ENCODE results near the gene MCM3AP.
"Not testable (repeated sequence)": the region's sequence is repeated elsewhere in the genome, so short reads cannot be mapped to it uniquely, and the experiment has no call there.

The MCM3AP gene

DNA sequence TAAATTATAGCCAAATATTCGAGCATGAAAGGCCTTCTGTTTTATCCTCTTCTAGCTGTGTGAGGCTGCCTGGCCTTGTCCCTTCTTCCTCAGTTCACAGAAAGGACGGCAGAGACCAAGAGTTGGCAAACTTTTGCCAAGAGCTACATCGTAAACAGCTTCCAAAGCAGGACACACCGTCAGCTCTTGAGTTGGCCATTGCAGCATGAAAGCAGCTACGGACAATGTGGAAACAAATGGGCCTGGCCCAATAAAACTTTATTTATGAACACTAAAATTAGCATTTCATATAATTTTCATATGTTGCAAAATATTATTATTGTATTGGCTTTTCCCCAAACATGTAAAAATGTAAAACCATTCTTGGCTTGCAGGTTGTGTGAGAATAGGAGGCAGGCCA, 27.5 kb upstream of the MCM3AP start:
- DNase-seq (ENCODE audit: extremely low read depth in 1 of 2, low read depth in 1 of 2): no peak

GRCh38 chr21:46311568-46311967, 26.2 kb upstream of the MCM3AP start:
- DNase-seq (ENCODE audit: extremely low read depth in 1 of 2, low read depth in 1 of 2): no peak

GRCh38 chr21:46310260-46310659, 24.8 kb upstream of the MCM3AP start:
- not testable (repeated sequence) for DNase-seq (ENCODE audit: extremely low read depth in 1 of 2, low read depth in 1 of 2)

GRCh38 chr21:46308431-46308830, 23.0 kb upstream of the MCM3AP start:
- DNase-seq (ENCODE audit: extremely low read depth in 1 of 2, low read depth in 1 of 2): no peak

GRCh38 chr21:46307625-46308024, 22.2 kb upstream of the MCM3AP start:
- DNase-seq (ENCODE audit: extremely low read depth in 1 of 2, low read depth in 1 of 2): no peak

GRCh38 chr21:46304955-46305354, 19.5 kb upstream of the MCM3AP start:
- no peak for DNase-seq (ENCODE audit: extremely low read depth in 1 of 2, low read depth in 1 of 2)

DNA sequence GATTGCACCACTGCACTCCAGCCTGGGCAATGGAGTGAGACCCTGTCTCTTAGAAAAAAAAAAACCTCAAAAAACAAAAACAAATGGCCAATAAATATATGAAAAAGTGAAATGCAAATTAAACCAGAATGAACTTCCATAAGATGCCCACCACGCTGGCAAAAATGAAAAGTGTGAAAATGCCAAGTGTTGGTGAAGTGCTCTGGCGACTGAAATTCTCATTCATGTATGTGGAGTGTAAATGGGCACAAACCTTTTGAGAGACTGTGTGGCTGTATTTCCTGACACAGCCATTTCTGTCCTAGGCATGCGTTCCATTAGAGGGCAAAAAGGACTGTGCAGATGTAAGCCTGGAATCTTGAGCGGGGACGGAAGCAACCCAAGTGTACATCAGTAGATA, 19.0 kb upstream of the MCM3AP start:
- DNase-seq (ENCODE audit: extremely low read depth in 1 of 2, low read depth in 1 of 2): no peak

DNA sequence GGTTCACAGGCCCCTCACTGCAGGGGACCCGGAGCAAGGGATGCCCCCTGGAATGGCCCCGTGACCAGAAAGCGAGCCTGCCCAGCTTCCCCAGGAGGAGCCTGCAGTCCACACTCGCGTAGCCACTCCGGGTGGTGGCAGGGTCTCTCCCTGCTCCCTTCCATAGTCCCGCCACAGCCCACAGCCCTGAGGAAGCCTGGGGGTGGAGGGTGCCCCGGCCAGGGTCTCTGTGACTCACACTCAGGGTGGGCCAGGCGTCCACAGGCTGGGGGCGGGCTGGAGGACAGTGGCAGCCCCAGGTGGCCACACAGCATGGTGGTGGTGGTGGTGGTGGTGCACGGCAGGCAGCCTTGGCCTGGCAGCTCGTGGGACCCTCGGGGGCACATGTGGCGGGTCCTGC, 16.3 kb upstream of the MCM3AP start:
- DNase-seq (ENCODE audit: extremely low read depth in 1 of 2, low read depth in 1 of 2): no peak

- no peak for DNase-seq (ENCODE audit: extremely low read depth in 1 of 2, low read depth in 1 of 2)
These were observed 13.8 kb upstream of the MCM3AP start for GRCh38 chr21:46299167-46299566.

- DNase-seq (ENCODE audit: extremely low read depth in 1 of 2, low read depth in 1 of 2): no peak
These were observed 12.2 kb upstream of the MCM3AP start for GRCh38 chr21:46297338-46298271.

DNA sequence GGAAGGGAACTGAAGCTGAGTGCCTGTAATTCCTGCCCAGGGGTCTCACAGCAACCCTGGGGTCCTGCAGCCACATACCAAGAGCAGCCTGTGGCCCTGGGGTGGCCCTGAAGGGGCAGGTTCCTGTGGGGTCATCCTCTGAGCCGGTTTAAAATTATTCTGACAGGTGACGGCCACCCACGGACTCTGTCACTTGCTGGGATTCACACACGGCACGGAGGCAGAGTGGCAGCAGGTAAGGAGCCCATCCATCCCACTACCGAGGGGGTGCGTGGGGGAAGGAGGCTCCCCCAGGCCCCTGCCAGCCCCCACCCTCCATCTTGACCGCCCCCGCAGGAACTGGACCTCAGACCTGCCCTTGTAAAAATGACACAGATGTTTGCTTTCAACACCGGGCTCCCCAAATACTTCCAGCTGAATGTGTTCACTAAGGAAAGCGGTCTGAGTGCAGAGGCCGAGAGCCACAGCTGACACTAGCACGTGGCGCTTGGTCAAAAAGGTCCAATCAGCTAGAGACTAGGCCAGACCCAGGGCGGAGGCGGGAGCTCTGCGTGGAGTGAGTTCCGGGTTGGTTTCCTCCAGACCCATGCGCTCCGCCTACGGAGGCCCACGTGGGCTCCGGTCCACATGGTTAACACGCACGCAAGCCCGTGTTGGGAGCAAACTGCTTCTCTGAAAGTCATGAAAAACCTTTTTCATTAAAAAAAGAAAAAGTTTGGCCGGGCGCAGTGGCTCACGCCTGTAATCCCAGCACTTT, 10.8 kb upstream of the MCM3AP start:
- DNase-seq (ENCODE audit: extremely low read depth in 1 of 2, low read depth in 1 of 2): peak in 1 of 2 donors; percentile 22

GRCh38 chr21:46295177-46295770, 9.9 kb upstream of the MCM3AP start:
- DNase-seq (ENCODE audit: extremely low read depth in 1 of 2, low read depth in 1 of 2): no peak

DNA sequence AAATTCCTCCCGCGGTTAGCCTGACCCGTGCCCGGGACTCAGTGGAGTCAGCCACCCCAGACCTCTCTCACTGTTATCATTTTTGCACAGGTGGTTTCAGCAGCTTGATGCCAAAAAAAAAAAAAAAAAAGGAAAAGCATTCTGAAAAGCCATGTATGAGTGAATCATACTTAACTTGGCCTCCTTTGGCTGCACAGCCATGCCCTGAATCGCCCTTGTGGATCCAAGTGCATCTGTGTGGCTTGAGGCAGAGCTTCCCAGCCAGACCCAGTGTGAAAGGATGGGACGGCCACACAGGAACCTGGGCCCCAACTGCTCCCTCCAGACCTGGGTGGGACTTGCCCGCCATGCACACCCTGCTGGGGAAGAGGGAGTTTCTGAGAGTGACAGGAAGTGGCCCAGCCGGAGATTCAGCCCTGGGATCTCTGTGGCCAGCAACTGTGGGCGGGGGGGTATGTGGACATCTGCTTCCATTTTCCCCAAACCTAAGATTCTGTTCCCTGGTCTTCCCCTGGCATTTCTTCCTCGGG, 9.3 kb upstream of the MCM3AP start:
- DNase-seq (ENCODE audit: extremely low read depth in 1 of 2, low read depth in 1 of 2): no peak

- DNase-seq (ENCODE audit: extremely low read depth in 1 of 2, low read depth in 1 of 2): no peak
These were observed 6.2 kb upstream of the MCM3AP start for GRCh38 chr21:46291561-46291960.

- no peak for DNase-seq (ENCODE audit: extremely low read depth in 1 of 2, low read depth in 1 of 2)
These were observed 4.3 kb upstream of the MCM3AP start for GRCh38 chr21:46289655-46290179.

DNA sequence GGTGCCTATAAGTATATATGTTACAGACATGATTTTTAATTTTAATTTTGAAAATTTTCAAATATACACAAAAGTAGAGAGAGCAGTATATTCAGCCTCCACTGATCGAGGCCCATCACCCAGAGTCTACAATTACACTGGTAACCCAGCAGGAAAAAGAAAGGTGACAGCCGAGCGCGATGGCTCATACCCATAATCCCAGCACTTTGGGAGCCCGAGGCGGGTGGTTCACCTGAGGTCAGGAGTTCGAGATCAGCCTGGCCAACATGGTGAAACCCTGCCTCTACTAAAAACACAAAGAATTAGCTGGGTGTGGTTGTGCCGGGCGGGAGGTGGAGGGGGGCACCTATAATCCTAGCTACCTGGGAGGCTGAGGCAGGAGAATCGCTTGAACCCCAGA, 2.1 kb upstream of the MCM3AP start:
- DNase-seq (ENCODE audit: extremely low read depth in 1 of 2, low read depth in 1 of 2): no peak

- no peak for DNase-seq (ENCODE audit: extremely low read depth in 1 of 2, low read depth in 1 of 2)
These were observed 1.2 kb upstream of the MCM3AP start for GRCh38 chr21:46286648-46287002.

GRCh38 chr21:46285761-46286647, 593 bp upstream of the MCM3AP start, which contains the start of gene YBEY:
Gene YBEY (plus strand): TSS chr21:46286342. CDS start chr21:46286914, 572 bp downstream.
- DNase-seq (ENCODE audit: extremely low read depth in 1 of 2, low read depth in 1 of 2): peak; percentile 47 to 78

DNA sequence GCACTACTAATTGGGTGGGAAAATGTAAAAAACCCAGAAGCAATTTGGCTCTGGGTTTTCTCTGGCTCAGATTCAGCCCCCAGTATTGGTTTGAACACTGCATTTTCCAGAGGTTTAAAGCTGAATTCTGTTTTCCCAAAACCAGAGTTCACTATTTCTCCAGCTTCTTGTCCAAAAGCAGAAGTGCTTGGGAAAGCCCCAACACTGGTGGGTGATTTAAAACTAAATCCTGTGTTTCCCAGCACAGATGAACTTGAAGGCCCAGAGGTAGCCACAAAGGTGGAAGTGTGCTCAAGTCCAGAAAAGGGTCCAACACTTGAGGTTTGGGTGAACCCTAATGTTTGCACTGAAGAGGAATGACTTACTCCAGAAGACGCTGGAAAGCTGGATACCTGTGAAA, 678 bp downstream of the MCM3AP start:
- DNase-seq (ENCODE audit: extremely low read depth in 1 of 2, low read depth in 1 of 2): no peak

- DNase-seq (ENCODE audit: extremely low read depth in 1 of 2, low read depth in 1 of 2): no peak
These were observed 1.2 kb downstream of the MCM3AP start for GRCh38 chr21:46284077-46284644.

Data from activated CD8-positive, alpha-beta memory T cell treated with anti-CD3 and anti-CD28 coated beads for 1 hour (primary cell).